ENCODE data around the gene KMT2A.

DNA sequence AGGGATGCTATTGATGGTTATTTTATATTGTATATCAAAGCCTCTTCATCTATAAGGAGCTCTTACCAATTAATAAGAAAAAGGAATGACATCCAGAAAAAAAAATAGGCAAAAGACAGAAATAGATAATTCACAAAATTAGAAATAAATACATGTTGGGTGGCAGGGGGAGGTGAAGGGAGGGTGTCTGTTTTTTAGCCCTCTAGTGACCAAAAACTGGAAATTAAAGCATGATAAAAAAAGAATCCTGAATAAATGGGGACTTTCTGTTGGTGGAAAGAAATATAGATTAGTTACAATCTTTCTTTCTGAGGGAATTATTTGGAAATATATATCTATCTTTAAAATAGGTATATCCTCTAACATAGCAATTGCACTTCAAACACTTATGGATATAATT lies 49.0 kb downstream of the KMT2A start:
- TF ChIP-seq, protein P1, sequence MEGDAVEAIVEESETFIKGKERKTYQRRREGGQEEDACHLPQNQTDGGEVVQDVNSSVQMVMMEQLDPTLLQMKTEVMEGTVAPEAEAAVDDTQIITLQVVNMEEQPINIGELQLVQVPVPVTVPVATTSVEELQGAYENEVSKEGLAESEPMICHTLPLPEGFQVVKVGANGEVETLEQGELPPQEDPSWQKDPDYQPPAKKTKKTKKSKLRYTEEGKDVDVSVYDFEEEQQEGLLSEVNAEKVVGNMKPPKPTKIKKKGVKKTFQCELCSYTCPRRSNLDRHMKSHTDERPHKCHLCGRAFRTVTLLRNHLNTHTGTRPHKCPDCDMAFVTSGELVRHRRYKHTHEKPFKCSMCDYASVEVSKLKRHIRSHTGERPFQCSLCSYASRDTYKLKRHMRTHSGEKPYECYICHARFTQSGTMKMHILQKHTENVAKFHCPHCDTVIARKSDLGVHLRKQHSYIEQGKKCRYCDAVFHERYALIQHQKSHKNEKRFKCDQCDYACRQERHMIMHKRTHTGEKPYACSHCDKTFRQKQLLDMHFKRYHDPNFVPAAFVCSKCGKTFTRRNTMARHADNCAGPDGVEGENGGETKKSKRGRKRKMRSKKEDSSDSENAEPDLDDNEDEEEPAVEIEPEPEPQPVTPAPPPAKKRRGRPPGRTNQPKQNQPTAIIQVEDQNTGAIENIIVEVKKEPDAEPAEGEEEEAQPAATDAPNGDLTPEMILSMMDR (IDR thresholded peaks at IDR 0.05), result no peak
- no peak for TF ChIP-seq POLR2AphosphoS5 (IDR thresholded peaks at IDR 0.05)
